D341Med (cell line): Measurements from ENCODE around the gene C2CD2.

Source experiments
- DNase-seq: peaks from one replicate; pipeline ENCODE4 v3.0.0; 2012; ENCODE audit warnings: low spot score

C2CD2 gene

DNA sequence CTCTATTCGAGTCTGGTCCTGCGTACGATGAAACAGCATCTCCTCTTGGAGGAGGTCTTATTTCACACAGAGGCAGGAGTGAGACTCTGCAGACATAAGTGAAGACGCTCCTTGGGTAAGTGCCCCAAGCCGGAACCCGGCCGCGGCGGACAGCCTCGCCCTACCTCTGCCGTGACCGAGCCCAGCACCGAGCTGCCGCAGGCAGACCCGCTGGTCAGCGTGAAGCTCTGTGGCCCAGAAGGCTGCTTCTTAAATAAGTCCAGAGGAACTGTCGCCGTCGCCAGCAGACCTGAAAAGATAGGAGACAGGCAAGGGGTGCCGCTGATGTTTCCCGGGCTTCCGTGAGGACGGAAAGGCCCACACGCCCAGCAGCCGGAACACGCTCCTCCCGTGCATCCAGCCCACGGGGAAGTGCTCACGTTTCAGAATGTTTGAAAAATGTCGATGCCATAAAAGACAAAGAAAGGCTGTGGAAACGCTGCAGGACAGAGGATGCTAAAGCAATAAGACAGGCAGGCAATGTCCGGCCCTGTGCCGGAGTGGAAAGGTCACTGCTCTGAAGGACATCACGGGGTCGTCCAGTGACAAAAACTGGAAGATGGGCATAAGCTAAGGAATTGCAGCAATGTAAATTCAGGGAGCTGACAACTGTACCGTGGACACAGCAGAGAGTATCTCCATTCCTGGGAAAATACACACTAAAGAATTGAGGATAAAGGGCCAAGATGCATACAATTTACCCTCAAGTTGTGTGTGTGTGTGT, 46.1 kb downstream of the C2CD2 start:
- DNase-seq, result no peak

DNA sequence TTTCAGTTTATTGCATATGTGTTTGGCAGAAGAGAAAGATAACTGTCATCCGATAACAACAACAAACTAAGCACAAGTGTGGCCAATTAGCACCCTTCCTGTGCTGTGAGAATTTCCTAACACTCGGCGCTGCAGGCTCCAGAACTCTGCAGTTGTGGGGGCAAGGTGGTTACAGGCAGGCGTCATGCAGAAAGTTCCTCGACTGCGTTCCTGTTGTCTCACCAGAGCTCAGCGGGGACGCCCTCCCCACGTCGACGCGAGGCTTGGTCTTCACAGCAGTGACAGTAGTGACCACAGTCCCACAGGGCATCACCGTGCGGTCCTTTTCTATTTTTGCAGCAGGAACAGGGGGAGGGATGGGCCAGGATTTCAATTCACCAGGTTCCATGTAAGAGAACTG, 47.0 kb downstream of the C2CD2 start:
- no peak for DNase-seq

DNA sequence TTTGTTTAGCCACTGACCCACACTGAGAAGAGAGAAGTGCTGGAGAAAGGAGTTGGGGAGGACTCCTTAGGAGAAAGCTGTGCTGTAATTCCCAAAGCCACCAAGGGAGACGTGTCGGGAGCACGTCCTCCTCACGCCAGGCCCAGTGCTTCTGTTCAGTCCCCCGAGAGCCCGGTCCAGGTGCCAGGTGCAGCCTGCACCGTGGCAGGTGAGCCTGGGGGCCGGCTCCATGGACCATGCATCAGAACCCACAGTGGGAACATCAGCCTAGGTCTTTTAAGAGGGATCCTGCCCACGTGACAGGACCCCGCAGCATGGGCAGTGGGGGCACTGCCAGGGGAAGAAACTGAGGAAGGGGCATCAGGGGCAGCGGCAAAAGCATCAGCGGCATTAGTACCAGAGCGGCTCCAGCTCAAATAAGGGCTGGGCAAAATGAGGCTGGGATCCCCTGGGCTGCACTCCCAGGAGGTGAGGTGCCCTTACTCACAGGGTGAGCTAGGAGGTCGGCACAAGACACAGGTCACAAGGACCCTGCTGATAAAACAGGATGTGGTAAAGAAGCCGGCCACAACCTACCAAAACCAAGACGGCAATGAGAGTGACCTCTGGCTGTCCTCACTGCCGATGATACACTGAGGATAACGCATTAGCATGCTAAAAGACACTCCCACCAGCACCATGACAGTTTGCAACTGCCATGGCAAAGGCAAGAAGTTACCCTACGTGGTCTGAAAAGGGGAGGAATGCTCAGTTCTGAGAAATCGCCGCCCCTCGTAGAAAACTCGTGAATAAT, 50.1 kb downstream of the C2CD2 start:
- DNase-seq, result no peak

DNA sequence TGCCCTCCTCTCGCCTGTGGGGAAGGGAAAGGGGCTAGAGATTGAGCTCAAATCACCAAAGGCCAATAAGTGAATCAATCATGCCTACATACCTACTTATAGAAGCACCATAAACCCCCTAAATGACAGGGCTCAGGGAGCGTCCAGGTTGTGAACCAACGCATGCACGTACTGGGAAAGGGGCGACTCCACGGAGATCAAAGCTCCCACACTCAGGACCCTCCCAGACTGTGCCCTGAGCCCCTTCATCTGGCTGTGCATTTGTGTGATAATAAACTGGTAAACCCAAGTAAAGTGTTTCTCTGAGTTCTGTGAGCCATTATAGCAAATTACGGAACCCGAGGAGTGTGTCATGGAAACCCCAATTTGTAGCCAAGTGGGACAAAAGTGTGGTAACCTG, 50.9 kb downstream of the C2CD2 start:
- DNase-seq, result no peak

DNA sequence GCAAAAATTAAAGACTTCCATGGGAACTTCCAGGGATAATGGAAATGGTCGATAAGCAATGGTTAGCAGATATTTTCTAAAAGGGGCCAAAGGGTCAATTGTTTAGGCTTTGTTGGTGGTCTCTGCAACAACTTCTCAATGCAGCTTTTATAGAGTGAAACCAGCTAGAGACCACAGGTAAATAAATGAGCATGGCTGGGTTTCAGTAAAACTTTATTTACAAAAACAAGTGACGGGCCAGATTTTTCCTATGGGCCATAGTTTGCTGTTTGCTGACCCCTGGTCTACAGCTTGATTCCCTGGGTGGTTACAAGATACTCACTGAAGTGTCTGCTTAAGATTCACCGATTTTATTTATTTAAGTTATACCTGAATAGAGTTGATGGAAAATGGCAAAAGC, 52.0 kb downstream of the C2CD2 start:
- DNase-seq, result no peak

DNA sequence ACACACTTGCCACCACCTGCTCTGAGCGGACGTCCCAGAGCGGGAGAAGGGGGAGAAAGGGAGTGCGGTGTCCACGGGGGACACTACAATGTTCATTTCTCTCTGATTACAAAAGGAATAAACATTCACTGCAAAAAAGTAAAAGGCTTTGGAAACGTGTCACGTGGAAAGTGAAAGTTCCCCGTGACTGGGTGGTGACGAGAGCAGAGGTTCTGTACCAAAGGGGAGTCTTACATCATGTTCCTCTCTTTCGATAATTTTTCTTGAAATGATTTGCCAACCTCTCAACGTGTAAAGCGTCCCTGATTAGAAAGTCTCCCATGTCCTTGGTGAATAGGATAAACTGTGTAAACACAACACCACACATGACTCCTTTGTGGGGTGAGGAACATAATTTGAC, 52.7 kb downstream of the C2CD2 start:
- no peak for DNase-seq

DNA sequence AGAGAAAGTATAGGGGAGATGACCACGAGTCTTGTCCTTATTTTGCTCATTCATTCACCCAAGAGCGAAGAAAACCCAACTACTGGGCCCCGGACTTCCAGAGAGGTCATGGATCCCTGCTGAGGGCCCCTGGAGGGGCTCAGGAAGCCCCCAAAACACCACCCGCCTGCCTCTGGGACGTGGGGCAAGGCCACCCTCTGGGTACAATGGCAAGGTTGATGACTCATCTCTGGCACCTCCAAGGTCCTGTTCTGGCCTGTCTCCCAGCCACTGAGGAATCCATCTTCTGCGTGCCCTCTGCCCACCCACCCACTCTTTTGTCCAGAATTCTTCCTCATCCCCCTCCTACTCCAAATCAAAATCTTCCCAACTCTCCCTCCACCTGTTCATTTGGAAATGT, 53.4 kb downstream of the C2CD2 start:
- no peak for DNase-seq

DNA sequence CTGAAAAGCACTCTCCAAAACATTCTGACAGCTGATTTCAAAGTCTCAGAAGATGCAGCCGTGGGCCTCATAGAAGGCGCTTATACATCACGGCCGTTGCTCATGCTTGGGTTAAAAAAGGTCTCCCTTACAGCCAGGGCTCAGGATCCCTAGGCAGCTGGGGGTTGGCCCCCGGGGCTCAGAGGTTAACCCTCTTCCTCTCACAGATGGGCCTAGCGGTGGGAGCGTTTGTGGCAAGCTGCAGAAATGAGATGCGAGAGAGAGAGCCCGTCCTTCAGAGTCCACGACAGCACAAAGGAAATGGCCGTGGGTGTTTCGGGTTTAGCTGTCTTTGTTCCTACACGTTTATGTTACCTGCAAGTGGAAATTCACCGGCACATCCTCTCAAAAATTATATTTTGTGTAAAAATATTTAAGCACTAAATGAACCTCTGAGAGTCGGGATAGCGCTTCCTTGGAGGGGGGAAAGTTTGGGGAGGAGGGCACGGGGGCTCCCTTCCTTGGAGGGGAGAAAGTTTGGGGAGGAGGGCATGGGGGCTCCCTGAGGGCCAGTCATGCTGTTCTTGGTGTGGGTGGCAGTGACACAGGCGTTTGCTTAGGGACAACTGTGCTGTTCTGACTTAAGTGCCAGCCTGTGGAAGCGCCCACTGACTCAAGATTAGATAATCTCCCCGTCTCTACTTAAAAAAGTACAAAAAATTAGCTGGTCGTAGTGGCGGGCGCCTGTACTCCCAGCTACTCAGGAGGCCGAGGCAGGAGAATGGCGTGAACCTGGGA, 54.2 kb downstream of the C2CD2 start:
- DNase-seq, result no peak

DNA sequence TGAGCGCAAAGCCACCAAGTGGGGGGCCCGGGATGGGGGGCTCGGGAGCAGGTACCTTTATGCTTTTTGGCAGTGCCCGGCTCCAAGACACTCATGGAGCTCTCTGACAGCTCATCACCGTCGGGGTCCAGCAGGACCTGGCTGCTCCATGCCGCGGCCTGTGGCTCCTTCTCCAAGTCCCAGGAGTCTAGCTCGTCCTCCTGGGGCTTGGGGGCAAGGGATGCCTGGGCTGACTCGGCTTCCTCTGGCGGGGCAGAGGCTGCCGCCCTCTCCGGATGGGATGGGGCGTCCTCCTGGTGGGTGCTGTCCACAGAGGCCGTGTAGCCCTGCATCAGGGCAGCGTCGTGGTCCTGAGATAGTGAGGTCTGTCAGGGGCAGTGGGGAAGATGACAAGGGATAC, 54.8 kb downstream of the C2CD2 start:
- no peak for DNase-seq

DNA sequence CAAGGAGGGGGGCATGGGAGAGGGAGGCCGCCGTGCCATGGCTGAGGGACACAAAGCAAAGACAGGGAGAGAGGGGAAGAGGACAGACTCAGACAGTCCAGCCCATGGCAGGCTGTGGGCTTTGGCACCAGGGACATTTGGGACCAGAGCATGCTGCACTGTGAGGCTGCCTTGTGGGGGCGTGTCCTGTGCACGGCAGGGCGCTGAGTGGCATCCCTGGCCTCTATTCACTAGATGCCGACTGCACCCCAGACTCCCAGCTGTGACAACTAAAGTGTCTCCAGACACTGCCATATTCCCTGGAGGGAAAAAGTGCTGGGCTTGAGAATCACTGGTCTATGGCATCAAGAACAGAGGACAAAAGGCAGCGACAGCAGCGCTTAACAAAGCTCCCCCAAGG, 56.1 kb downstream of the C2CD2 start:
- no peak for DNase-seq

DNA sequence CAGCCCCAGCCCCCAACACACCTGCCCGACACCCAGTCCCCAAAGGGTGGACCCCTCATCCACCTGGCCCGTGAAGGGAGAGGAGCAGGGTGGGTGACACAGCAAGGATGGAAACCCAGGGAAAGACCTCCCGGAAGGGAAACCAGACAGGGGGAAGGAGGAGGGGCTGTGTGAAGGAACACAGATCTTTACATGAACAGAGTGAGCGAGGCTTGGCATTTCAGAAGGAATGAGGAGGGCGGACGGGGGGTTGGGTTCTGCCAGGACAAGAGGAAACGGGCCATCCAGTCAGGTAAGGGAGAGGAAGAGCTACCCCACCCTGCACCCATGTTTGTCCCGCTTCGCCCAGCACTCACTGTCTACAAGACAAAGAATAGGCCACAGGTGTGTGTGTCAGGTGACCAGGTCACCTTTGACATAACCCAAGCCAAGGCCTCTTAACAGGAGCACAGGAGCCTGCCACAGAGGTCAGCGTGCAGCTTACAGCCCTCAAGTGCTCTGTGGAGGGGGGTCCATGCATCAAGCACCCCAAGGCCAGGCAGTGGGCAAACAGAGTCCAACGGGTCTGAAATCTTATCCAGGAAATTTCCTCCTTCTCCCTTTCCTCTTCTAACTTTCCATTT, 56.7 kb downstream of the C2CD2 start:
- no peak for DNase-seq

DNA sequence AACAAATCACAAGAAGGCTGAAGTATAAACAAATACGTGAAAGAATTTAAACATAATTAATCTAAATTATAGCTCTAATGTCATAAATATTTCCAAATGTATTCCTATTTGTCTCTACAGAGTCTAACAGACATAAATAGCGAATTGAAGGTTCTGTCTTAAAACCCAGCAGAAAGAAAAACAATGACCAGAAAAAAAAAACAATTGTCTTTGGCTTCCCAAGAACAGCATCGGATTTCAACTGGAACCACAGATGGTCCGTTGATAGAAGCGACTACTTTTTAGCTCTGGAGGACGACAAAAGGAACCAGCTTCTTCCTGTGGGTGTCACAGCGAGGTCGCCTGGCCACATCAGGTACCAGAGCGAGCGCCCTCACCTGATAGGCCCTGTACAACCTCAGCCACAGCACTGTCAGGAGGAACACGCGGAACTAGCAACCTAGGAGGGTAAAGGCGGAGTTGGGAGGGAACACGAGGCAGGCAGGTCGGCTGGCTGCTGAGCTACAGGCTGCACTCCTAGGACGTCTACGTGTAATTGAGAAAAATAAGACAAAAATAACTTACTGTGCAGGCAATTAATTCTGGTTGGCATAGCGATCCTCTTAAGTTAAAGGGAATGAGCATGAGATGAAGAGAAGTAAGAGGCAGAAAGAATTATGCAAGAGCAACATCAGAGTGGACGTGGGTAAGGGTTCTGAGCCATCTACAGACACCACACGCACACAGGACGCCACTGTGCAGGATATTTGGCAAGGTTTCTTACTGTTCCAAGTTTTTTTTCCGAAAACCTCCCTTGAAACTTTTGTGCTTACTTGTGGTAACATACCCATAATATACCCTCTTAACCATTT, 58.0 kb downstream of the C2CD2 start:
- DNase-seq, result no peak

DNA sequence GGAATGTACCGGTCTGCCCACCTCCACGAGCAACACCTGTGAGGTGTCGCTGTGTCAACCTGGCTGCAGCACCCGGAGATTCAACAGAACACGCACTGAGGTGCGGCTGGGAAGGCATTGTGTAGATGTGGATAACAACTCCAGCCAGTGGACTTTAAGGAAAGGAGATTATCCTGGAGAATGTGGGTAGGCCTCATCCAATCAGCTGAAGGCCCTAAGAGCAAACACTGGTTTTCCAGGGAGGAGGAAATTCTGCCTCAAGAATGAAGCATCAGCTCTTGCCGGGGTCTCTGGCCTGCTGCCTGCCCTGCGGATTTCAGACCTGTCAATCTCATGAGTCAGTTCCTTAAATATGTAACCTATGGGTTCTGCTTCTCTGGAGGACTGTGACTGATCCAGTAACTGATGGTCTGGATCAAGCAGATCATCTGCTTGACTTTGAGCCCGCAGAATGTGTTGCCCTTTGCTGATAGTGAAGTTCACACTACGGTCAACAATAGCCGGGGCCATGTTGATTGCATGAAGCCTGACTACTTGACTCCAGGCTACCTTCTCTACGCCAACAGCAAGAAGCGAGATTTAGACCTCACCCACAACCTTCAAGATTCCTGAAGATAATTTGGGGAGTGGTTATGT, 58.8 kb downstream of the C2CD2 start:
- no peak for DNase-seq

DNA sequence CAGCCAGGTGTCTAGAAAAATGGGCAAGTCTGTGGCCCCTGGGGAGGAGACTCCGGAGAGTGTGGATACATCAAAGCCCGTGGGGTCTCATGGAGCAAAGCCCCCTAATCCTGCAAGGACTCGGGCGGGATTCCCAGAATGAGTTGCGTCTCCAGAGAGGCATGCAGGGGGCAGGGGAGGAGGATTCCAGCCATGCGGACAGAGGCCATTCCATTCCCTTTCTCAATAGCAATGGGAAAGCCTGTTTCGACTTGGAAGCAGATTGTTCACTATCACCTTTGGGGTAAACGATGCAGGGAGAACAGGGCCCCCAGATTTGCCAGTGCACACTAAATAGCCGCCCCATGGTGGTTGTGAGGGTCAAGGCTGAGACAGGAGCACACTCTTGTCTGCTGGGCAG, 59.3 kb downstream of the C2CD2 start:
- DNase-seq, result no peak

DNA sequence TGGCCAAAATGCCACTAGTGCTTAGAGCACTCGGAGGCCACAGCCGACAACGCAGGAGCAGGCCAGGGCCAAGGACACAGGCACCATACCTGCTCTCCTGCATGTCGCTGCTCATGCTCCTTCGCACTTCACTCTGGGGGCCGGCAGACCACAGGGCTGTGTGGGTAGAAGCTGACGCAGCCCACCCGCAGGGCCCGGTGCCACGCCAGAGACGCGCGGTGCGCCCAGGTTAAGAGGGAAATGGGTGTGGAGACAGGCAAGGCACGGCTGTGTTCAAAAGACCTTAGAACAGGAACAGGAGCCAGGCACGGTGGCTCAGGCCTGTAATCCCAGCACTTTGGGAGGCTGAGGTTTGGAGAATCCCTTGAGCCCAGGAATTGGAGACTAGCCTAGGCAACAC, 61.1 kb downstream of the C2CD2 start:
- DNase-seq, result no peak

DNA sequence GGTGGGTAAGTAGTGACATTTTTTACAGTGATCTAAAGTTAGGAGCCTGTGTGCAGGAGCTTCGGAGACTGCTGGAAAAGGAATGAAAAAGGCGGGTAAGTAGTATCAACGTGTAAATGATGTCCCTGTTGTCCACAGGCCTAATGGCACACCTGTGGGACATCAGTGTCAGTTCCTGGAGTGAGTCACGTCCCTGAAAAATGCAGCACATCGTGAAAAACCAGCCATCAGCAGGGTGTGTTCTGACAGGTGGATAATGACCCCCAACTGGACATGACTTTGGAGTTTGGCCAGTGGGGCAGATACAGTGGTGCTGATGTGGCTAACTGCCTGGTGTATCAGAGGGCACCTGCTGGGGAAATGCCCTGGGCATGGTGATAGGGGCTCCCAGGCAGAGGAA, 62.7 kb downstream of the C2CD2 start:
- DNase-seq, result no peak

DNA sequence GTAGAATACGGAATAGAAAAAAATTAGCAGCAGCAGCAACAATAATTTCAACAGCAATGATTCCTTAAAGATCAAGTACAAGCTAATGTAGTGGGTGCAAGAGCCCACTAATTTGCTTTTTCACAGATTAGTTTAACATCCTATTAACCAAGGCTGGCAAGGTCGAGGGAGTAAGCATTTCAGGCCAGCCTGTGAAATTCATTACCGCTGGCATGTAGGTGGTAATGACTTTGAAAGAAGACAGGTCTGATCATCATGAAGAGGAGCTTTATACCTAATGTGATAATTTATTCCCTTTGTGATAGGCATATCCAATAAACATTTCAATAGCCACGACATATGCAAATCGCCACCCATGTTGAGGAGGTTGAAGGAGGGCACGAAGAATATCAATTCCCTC, 63.5 kb downstream of the C2CD2 start:
- DNase-seq, result no peak

DNA sequence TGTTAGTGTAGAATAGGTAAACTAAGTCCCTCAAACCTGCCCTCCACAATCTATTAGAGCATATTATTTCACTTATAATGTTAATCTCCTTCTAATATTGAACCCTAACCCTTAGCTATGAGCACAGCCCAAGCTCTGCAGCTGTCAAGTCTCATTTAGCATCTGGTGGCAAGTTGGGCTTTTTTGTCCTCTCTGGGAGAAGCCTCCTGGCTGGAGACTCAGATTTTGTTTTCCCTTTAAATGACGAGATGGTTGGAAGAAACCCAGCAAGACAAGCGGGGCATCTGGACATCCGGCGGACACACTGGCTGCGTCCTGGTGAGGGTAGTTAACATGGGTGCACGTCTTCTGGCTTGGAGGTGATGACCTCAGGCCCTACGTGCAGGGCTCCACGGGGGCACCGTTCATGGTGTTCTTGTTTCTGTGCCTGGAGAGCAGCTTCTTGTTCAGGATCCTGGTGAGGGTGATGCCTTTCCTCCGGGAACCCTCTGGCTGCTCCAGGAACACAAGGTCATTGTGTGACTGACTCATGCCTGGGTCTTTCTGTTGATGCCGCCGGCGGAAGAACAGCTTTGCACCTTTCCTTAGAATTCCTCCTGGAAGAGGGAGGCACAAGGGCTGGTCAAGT, 65.0 kb downstream of the C2CD2 start:
- DNase-seq, result no peak

DNA sequence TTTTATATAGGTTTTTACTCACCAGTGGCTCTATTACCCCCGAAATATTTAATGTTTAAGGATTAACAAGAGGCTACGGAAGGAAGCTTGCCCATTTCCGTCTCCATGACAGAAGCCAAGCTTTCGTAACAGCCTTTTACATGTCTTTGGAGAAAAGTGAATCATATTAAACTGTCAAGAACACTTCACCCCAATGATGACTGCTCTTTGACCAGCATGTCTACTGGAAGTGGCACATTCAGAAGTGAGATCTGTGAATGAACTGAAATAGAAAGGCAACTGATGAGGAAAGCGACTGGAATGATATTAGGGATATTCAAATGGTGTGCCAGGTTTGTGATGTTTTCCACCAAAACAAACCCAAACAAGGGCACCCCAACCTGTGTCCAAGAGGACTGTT, 66.2 kb downstream of the C2CD2 start:
- no peak for DNase-seq

DNA sequence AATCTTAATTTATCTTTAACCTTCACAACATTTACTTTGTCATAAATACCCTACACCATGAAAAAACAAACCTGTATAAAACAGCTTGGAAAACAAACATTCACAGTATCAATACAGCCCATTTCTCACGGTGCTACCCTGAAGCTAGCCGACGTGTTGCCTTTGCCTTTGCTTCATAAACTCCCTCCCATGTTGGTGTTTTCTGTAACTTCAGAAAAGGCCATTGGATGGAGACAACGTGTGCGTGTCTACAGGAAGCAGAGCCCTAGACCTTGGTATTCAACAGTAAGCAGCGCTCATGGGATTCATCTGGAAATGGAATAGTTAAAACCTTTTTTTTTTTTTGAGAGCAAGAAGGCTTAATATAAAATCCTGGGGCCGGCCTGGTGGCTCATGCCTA, 67.5 kb downstream of the C2CD2 start:
- DNase-seq, result no peak
